Rectal smooth muscle tissue (tissue), 1 donor: ENCODE data around the gene SNRNP27.

Experiments
- H3K27ac ChIP-seq: one replicate; pipeline ENCODE4 v1.7.0; 2013; ENCODE audit warnings: low read depth, low read length, inconsistent platforms
- H3K27me3 ChIP-seq: one replicate; pipeline ENCODE4 v1.7.0; 2013; ENCODE audit warnings: low read length; ENCODE audit not compliant: control insufficient read depth, insufficient read depth
- H3K36me3 ChIP-seq: one replicate; pipeline ENCODE4 v1.7.0; 2013; ENCODE audit warnings: low read length; ENCODE audit not compliant: control insufficient read depth, insufficient read depth
- H3K4me1 ChIP-seq: one replicate; pipeline ENCODE4 v1.7.0; 2013; ENCODE audit warnings: low read length; ENCODE audit not compliant: control insufficient read depth, insufficient read depth
- H3K4me3 ChIP-seq: one replicate; pipeline ENCODE4 v1.7.0; 2013; ENCODE audit warnings: low read length
- H3K9ac ChIP-seq: one replicate; pipeline ENCODE4 v1.7.0; 2013; ENCODE audit warnings: low read length

Gene SNRNP27

DNA sequence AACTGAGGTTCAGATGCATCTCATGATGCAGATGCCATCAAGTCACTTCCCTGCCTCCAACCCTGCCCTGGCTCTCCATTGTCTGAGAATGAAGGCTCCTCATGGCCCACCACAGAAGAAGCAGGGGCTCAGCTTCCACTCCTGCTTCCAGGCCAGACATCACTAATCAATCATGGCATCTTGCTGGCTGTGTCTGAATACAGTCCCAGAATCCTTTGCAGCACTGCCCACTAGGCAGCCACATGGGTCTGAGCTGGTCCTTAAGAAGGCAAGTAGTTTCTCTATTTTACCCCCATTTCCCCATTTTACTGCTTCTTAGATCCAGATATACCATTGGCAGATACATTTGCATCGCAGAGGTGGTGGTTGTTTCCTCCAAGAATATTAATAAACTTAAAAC lies 60.3 kb downstream of the SNRNP27 start:
- no peak overlapping the region for H3K4me3 ChIP-seq
- H3K36me3 ChIP-seq, result no peaks in the 10 kb centered on the region
- no peak overlapping the region for H3K27ac ChIP-seq
- H3K4me1 ChIP-seq, result no peaks in the 10 kb centered on the region
- H3K27me3 ChIP-seq, result peaks cover 2% of the 10 kb centered on the region
- H3K9ac ChIP-seq, result no peak overlapping the region
